Trophoblast cell (in vitro differentiated cells and primary cell): ENCODE results near the gene HCFC2.

Experiments used
- DNase-seq, 2 donors: peaks; one replicate each; pipeline ENCODE4 v3.0.0-alpha.2; 2016
- H2AFZ ChIP-seq: 2 replicates; pipeline ENCODE4 v1.6.1; 2013; ENCODE audit warnings: low read length, moderate library complexity, mild to moderate bottlenecking; ENCODE audit not compliant: insufficient read depth, poor library complexity
- H2AK5ac ChIP-seq: 2 replicates; pipeline ENCODE4 v1.6.1; 2013; ENCODE audit warnings: mild to moderate bottlenecking, low read length
- H2BK120ac ChIP-seq: 2 replicates; pipeline ENCODE4 v1.6.1; 2013; ENCODE audit warnings: low read length, mild to moderate bottlenecking, moderate library complexity; ENCODE audit not compliant: insufficient read depth, poor library complexity
- H2BK12ac ChIP-seq: 2 replicates; pipeline ENCODE4 v1.6.1; 2013; ENCODE audit warnings: mild to moderate bottlenecking, low read length, moderate library complexity
- H2BK5ac ChIP-seq: 2 replicates; pipeline ENCODE4 v1.6.1; 2013; ENCODE audit warnings: low read length, low read depth, moderate library complexity, mild to moderate bottlenecking; ENCODE audit not compliant: poor library complexity
- H3K14ac ChIP-seq: 2 replicates; pipeline ENCODE4 v1.6.1; 2013; ENCODE audit warnings: mild to moderate bottlenecking, low read length
- H3K18ac ChIP-seq: 2 replicates; pipeline ENCODE4 v1.6.1; 2013; ENCODE audit warnings: mild to moderate bottlenecking, low read length
- H3K23ac ChIP-seq: 2 replicates; pipeline ENCODE4 v1.6.1; 2013; ENCODE audit warnings: low read length
- H3K27ac ChIP-seq: 2 replicates; pipeline ENCODE4 v1.5.1; 2013; ENCODE audit warnings: low read depth, mild to moderate bottlenecking, inconsistent platforms, low read length, moderate library complexity
- H3K27me3 ChIP-seq: 2 replicates; pipeline ENCODE4 v1.6.1; 2013; ENCODE audit warnings: inconsistent platforms, mild to moderate bottlenecking, low read length, moderate library complexity; ENCODE audit not compliant: insufficient read depth
- H3K36me3 ChIP-seq, 2 experiments: 1 replicate in 1 of 2; 2 replicates in 1 of 2; pipeline ENCODE4 v1.6.1; 2013; ENCODE audit warnings: low read length in 2 of 2, mild to moderate bottlenecking in 2 of 2, moderate library complexity in 1 of 2; ENCODE audit not compliant: insufficient read depth in 2 of 2, control insufficient read depth in 1 of 2
- H3K4ac ChIP-seq: 2 replicates; pipeline ENCODE4 v1.6.1; 2013; ENCODE audit warnings: low read depth, mild to moderate bottlenecking, low read length, moderate library complexity
- H3K4me1 ChIP-seq, 2 experiments: 1 replicate in 1 of 2; 2 replicates in 1 of 2; pipeline ENCODE4 v1.6.1; 2013; ENCODE audit warnings: low read length in 2 of 2, mild to moderate bottlenecking in 2 of 2, moderate library complexity in 1 of 2; ENCODE audit not compliant: insufficient read depth in 2 of 2, control insufficient read depth in 1 of 2
- H3K4me2 ChIP-seq: 2 replicates; pipeline ENCODE4 v1.6.1; 2013; ENCODE audit warnings: inconsistent platforms, mild to moderate bottlenecking, low read length, moderate library complexity
- H3K4me3 ChIP-seq: 2 replicates; pipeline ENCODE4 v1.5.1; 2013; ENCODE audit warnings: mild to moderate bottlenecking, low read depth, low read length, inconsistent platforms
- H3K79me1 ChIP-seq: one replicate; pipeline ENCODE4 v1.6.1; 2013; ENCODE audit warnings: low read length
- H3K79me2 ChIP-seq: 2 replicates; pipeline ENCODE4 v1.6.1; 2013; ENCODE audit warnings: low read length, mild to moderate bottlenecking; ENCODE audit not compliant: control insufficient read depth, insufficient read depth, poor library complexity
- H3K9ac ChIP-seq: 2 replicates; pipeline ENCODE4 v1.6.1; 2013; ENCODE audit warnings: mild to moderate bottlenecking, low read length
- H3K9me3 ChIP-seq: 2 replicates; pipeline ENCODE4 v1.6.1; 2013; ENCODE audit warnings: low read depth, mild to moderate bottlenecking, control low read depth, inconsistent platforms, low read length; ENCODE audit not compliant: insufficient read depth
- H4K12ac ChIP-seq: 2 replicates; pipeline ENCODE4 v1.6.1; 2013; ENCODE audit warnings: low read depth, mild to moderate bottlenecking, low read length, moderate library complexity
- H4K8ac ChIP-seq: 2 replicates; pipeline ENCODE4 v1.6.1; 2013; ENCODE audit warnings: low read depth, mild to moderate bottlenecking, low read length, moderate library complexity
- H4K91ac ChIP-seq: one replicate; pipeline ENCODE4 v1.6.1; 2013; ENCODE audit warnings: low read depth, mild to moderate bottlenecking, low read length, moderate library complexity
- WGBS: extraction: QIAGEN DNeasy Blood & Tissue Kit; methylation state at CpG from one replicate; pipeline ENCODE4 v1.1.7; 2013; ENCODE audit warnings: missing lambda C conversion rate; ENCODE audit not compliant: insufficient read length, insufficient coverage; ENCODE audit errors: extremely low coverage; 5-methylcytosine and 5-hydroxymethylcytosine counted together

HCFC2 gene

DNA sequence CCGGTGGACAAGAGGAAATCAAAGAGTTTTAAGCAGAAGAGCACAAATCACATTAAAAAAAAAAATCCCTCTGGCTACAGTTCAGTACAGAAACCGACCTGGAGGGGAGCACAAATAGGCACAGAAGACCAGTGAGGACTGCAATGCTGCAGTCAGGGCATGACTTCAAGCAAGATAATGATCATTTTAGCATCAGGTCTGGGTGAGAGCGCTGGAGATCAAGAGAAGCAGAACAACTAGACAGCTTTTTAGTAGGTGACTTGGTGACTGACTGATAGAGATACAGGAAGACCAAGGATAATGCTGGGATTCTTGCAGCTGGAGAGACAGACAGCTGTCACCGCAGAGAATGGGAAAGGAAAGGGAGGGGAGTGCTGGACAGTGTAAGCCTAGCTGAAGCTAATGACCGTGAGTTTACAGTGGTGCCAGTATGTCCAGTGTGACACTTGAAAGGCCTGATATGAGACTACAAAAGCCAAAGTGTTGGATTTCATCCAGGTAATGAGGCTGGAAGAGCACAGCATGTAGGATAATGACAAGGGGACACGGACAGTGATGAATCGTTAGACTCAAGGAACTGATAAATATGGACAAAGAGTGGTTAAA is 68.1 kb downstream of the HCFC2 start:
- H3K27ac ChIP-seq = no peak overlapping the region
- peaks cover 2% of the 10 kb centered on the region for H3K79me1 ChIP-seq
- peaks cover 9 to 16% of the 10 kb centered on the region in 2 experiments for H3K36me3 ChIP-seq
- H2BK120ac ChIP-seq = no peak overlapping the region
- H3K9ac ChIP-seq = no peak overlapping the region
- no peak overlapping the region for H3K18ac ChIP-seq
- no peak overlapping the region for H2AFZ ChIP-seq
- no peaks in the 10 kb centered on the region for H3K9me3 ChIP-seq
- H3K79me2 ChIP-seq = no peaks in the 10 kb centered on the region
- no peaks in the 10 kb centered on the region for H3K27me3 ChIP-seq
- no peak overlapping the region for H2AK5ac ChIP-seq
- H4K8ac ChIP-seq = no peak overlapping the region
- H3K4me3 ChIP-seq = no peak overlapping the region
- no peak overlapping the region for H2BK5ac ChIP-seq
- no peak overlapping the region for H3K23ac ChIP-seq
- no peak overlapping the region for H3K4me2 ChIP-seq
- H3K4ac ChIP-seq = no peak overlapping the region
- no peak overlapping the region for H3K14ac ChIP-seq
- H4K91ac ChIP-seq = no peak overlapping the region
- DNase-seq = no peak
- no CpG with 5 or more reads among the region's 7 CpGs for WGBS
- H3K4me1 ChIP-seq = peaks cover 4 to 7% of the 10 kb centered on the region in 2 experiments
- H2BK12ac ChIP-seq = no peak overlapping the region
- no peak overlapping the region for H4K12ac ChIP-seq

DNA sequence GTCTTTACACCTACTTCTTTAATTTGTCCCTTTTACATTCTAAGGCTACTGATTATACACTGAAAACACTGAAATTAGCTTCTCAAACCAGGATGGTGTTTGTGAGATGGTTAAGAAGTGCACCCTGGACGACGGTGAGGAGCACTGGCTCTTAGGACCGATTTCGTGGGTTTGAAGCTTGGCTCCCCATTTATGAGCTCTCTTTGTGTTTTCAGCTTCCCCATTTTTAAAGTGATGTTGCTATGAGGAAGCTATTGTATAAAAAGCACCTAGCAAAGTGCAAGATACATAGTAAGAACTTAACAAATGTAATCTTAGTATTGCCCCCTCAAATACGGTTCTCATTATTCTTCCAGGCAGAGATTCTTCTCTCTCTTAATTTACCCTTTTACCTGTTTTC is 69.0 kb downstream of the HCFC2 start:
- Histone ChIP-seq H3K79me1 (peaks cover 3% of the 10 kb centered on the region), H3K9ac (no peak overlapping the region), H3K27me3 (no peaks in the 10 kb centered on the region), H2BK120ac (no peak overlapping the region), H3K4me1 (peaks cover 5 to 7% of the 10 kb centered on the region in 2 experiments), H4K12ac (no peak overlapping the region), H3K18ac (no peak overlapping the region), H2BK5ac (no peak overlapping the region), H2AFZ (no peak overlapping the region), H2AK5ac (no peak overlapping the region), H3K4ac (no peak overlapping the region), H3K79me2 (peaks cover under 1% of the 10 kb centered on the region), H3K14ac (no peak overlapping the region), H3K27ac (no peak overlapping the region), H3K9me3 (no peaks in the 10 kb centered on the region), H4K91ac (no peak overlapping the region), H3K36me3 (peaks cover 6 to 12% of the 10 kb centered on the region in 2 experiments), H3K23ac (no peak overlapping the region), H3K4me2 (no peak overlapping the region), H2BK12ac (no peak overlapping the region), H3K4me3 (no peak overlapping the region), H4K8ac (no peak overlapping the region)
- no CpG with 5 or more reads among the region's 5 CpGs for WGBS
- no peak for DNase-seq

DNA sequence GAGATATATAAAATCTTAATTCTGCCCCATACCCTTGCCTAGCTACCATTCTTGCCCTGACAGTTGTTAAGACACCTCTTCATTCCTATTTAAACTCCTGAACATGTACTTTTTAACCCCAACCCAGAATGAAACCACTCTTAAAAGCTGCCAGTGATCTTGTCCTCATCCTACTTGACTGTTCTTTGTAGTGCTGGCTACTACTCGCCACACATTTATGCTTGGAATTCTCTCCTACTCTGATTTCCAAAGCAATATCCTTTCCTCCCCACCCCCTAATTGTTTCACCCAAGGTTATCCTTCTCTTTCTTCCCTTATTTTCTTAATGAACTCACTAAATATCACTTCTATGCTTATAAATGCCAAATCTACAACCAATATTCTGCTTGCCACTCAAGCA is 69.5 kb downstream of the HCFC2 start:
- WGBS = no CpG with 5 or more reads among the region's 1 CpG
- no peak overlapping the region for H3K9ac ChIP-seq

DNA sequence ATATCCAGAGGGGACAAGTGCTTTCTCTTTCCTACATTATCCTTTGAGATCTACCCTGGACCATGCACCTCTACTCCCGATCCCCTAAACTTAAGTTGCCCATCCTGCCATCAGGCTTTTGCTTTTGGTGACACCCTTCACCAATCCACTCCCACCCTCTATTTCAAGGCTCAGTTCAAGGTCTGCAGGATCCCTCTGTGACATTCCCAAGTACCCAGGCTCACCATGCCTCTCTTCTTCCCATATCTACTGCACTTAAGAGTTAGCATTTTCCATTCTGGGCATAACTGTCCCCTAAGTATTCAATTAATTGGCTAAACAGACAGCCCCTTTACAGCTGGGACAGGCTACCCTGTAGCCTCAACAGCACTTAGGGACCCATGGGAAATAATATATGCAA is 70.6 kb downstream of the HCFC2 start:
- H3K9me3 ChIP-seq = no peaks in the 10 kb centered on the region
- H3K4me3 ChIP-seq = no peak overlapping the region
- H3K14ac ChIP-seq = no peak overlapping the region
- H3K79me1 ChIP-seq = peaks cover 6% of the 10 kb centered on the region
- no peak overlapping the region for H4K91ac ChIP-seq
- H3K4me2 ChIP-seq = no peak overlapping the region
- no peak overlapping the region for H2AK5ac ChIP-seq
- no peak for DNase-seq
- peak overlapping the region; percentile 63 for H3K9ac ChIP-seq
- H4K8ac ChIP-seq = no peak overlapping the region
- no peak overlapping the region for H3K4ac ChIP-seq
- H3K4me1 ChIP-seq = peaks cover 10 to 13% of the 10 kb centered on the region in 2 experiments
- peaks cover 2 to 8% of the 10 kb centered on the region in 2 experiments for H3K36me3 ChIP-seq
- H4K12ac ChIP-seq = no peak overlapping the region
- peaks cover 2% of the 10 kb centered on the region for H3K79me2 ChIP-seq
- H2BK12ac ChIP-seq = no peak overlapping the region
- no peak overlapping the region for H3K27ac ChIP-seq
- H2BK120ac ChIP-seq = no peak overlapping the region
- H3K23ac ChIP-seq = peak overlapping the region; percentile 71
- WGBS = no CpG with 5 or more reads among the region's 1 CpG
- H3K27me3 ChIP-seq = no peaks in the 10 kb centered on the region
- H2AFZ ChIP-seq = no peak overlapping the region
- no peak overlapping the region for H2BK5ac ChIP-seq
- H3K18ac ChIP-seq = no peak overlapping the region

More for the DNA sequence above, 69.5 kb downstream of the HCFC2 start:
- Histone ChIP-seq H2AK5ac (no peak overlapping the region), H3K4me1 (peaks cover 10 to 13% of the 10 kb centered on the region in 2 experiments), H3K36me3 (peaks cover 6 to 12% of the 10 kb centered on the region in 2 experiments), H3K9me3 (no peaks in the 10 kb centered on the region), H4K91ac (no peak overlapping the region), H2BK120ac (no peak overlapping the region), H2AFZ (no peak overlapping the region), H4K8ac (no peak overlapping the region), H3K14ac (no peak overlapping the region), H3K4me3 (no peak overlapping the region), H2BK12ac (no peak overlapping the region), H3K4ac (no peak overlapping the region), H3K4me2 (no peak overlapping the region), H3K79me2 (peaks cover 2% of the 10 kb centered on the region), H3K27ac (no peak overlapping the region), H3K18ac (no peak overlapping the region), H2BK5ac (no peak overlapping the region), H4K12ac (no peak overlapping the region), H3K79me1 (peaks cover 6% of the 10 kb centered on the region), H3K23ac (no peak overlapping the region), H3K27me3 (no peaks in the 10 kb centered on the region)
- DNase-seq = no peak
